MM.1S (cell line): ENCODE results near the gene PDZD11.
"Not testable (repeated sequence)": the region's sequence is repeated elsewhere in the genome, so short reads cannot be mapped to it uniquely, and the experiment has no call there.

Experiments used
- EZH2 ChIP-seq: fragments of 300-600 bp; sonication (generic); optimal IDR thresholded peaks from 2 replicates; pipeline ENCODE3; 2017; ENCODE audit warnings: low read depth, mild to moderate bottlenecking, antibody characterized with exemption, low read length, mixed read lengths
- EZH2phosphoT487 ChIP-seq: fragments of 300-600 bp; sonication (generic); IDR thresholded peaks from 2 replicates; pipeline ENCODE4 v1.6.1; 2018; ENCODE audit warnings: antibody characterized with exemption, low read length
- TF ChIP-seq, protein P1 (sequence below): fragments of 300-600 bp; sonication (generic); IDR thresholded peaks from 2 replicates; pipeline ENCODE4 v1.5.1; 2016; ENCODE audit warnings: antibody characterized with exemption, low read length, mixed read lengths

DNA sequence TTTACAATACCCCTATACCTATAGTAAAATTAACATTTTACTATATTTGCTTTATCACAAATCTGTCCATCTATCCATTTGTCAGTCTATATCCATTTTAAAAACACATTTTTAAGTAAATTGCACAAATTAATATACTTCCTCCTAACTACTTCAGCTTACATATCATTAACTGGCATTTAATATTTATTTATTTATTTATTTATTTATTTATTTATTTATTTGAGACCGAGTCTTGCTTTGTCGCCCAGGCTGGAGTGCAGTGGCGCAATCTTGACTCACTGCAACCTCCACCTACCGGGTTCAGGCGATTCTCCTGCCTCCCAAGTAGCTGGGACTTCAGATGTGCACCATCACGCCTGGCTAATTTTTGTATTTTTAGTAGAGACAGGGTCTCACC, 33.9 kb upstream of the PDZD11 start:
- TF ChIP-seq, protein P1, sequence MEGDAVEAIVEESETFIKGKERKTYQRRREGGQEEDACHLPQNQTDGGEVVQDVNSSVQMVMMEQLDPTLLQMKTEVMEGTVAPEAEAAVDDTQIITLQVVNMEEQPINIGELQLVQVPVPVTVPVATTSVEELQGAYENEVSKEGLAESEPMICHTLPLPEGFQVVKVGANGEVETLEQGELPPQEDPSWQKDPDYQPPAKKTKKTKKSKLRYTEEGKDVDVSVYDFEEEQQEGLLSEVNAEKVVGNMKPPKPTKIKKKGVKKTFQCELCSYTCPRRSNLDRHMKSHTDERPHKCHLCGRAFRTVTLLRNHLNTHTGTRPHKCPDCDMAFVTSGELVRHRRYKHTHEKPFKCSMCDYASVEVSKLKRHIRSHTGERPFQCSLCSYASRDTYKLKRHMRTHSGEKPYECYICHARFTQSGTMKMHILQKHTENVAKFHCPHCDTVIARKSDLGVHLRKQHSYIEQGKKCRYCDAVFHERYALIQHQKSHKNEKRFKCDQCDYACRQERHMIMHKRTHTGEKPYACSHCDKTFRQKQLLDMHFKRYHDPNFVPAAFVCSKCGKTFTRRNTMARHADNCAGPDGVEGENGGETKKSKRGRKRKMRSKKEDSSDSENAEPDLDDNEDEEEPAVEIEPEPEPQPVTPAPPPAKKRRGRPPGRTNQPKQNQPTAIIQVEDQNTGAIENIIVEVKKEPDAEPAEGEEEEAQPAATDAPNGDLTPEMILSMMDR, result not testable (repeated sequence)
- not testable (repeated sequence) for TF ChIP-seq EZH2phosphoT487, EZH2
